Bronchial smooth muscle cell (primary cell): ENCODE data around the gene SPDYE8. TPM values are rescaled to one million over a fixed set of nuclear protein-coding genes. Genes with fewer than 3 reads are reported as not detected.

Experiments used
- total RNA-seq: library from RNA; depleted of rRNA; stranded (reverse); fragments of >200 nt; gene quantifications from 2 replicates; pipeline ENCODE4 v1.2.1, GENCODE V29; 2014

SPDYE8 gene, protein sequence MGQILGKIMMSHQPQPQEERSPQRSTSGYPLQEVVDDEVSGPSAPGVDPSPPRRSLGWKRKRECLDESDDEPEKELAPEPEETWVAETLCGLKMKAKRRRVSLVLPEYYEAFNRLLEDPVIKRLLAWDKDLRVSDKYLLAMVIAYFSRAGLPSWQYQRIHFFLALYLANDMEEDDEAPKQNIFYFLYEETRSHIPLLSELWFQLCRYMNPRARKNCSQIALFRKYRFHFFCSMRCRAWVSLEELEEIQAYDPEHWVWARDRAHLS
- not detected in 2 replicates for total RNA-seq

GRCh38 chr7:73029666-73030065, at the start of gene SPDYE8:
SPDYE8 (minus strand) TSS chr7:73029766; CDS start chr7:73027966, 1,800 bp downstream.

GRCh38 chr7:73057811-73058210, 28.2 kb upstream of the SPDYE8 start, which contains the start of gene SPDYE11:
SPDYE11 (minus strand) TSS chr7:73057911; CDS start chr7:73056111, 1,800 bp downstream.

Other genes with a start within 250 kb of the SPDYE8 start
- 1.3 and 5.8 TPM in 2 replicates for gene TYW1B, start 201.6 kb downstream of the SPDYE8 start, total RNA-seq
- 3.0 and 3.2 TPM in 2 replicates for gene POM121, start 104.7 kb downstream of the SPDYE8 start, total RNA-seq
- gene TRIM74, start 60.3 kb downstream of the SPDYE8 start, total RNA-seq, result under 0.01 TPM in 1 of 2 replicates, not detected in the other
- not detected in 2 replicates for gene SPDYE11, start 28.1 kb upstream of the SPDYE8 start, total RNA-seq
- gene SPDYE9, start 56.3 kb upstream of the SPDYE8 start, total RNA-seq, result not detected in 2 replicates